ENCODE measurements around the gene UVRAG. TPM values are rescaled to one million over a fixed set of nuclear protein-coding genes. Genes with fewer than 3 reads are reported as not detected.
"Not testable (repeated sequence)": the region's sequence is repeated elsewhere in the genome, so short reads cannot be mapped to it uniquely, and the experiment has no call there.

UVRAG gene
- total RNA-seq, 1 experiment from 2014 or later: 18.0 TPM

- DNase-seq (ENCODE audit: low read depth): peak; percentile 21
Observed at GRCh38 chr11:76067099-76067498, 252.1 kb downstream of the UVRAG start.

- DNase-seq (ENCODE audit: low read depth): no peak
Observed at GRCh38 chr11:76069001-76069400, 254.0 kb downstream of the UVRAG start.

DNA sequence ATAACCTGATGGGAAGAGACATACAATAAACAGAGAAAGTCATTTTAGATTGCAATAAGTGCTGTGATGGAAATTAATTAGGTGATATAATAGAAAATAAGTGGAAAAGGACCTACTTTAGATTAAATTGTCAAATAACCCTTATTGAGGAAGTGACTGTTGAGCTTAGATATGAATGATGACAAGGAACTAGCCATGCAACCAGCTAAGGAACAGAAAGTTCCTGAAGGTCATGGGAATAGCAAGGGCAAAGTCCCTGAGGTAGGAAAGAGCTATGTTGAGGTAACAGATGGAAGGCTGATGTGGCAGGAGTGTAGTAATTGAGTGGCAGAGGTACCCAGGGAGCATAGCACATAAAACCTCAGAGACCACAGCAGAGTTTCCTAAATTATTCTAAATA lies 256.1 kb downstream of the UVRAG start:
- no peak for DNase-seq (ENCODE audit: low read depth)

DNA sequence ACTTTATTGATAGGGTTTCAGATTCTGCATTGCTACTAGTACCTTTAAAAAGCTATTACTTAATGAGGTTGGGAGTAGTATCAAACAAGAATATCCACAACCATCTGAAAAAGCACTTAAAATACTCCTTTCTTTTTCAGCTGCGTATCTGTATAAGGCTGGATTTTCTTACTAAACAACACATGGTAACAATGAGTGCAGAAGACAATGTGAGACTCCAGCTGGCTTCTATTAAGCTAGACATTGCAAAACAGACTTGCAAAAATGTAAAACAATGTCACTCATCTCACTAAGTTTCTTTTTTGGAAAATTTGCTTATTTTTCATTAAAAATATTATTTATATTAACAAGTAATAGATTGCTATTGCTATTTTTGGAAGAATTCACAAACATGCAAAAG lies 258.7 kb downstream of the UVRAG start:
- no peak for DNase-seq (ENCODE audit: low read depth)

GRCh38 chr11:76074148-76075095 lies 259.4 kb downstream of the UVRAG start:
- DNase-seq (ENCODE audit: low read depth): peak; percentile 20

- DNase-seq (ENCODE audit: low read depth): no peak
Observed at GRCh38 chr11:76075716-76076115, 260.7 kb downstream of the UVRAG start.

DNA sequence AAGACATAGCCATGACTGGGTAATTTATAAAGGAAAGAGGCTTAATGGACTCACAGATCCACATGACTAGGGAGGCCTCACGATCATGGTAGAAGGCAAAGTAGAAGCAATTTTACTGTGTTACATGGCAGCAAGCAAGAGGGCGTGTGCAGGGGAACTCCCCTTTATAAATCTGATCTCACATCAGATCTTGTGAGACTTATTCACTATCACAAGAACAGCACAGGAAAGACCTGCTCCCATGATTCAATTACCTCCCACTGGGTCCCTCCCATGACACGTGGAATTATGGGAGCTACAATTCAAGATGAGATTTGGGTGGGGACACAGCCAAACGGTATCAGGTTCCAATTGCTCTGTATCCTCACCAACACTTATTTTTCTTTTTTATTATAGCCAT lies 261.2 kb downstream of the UVRAG start:
- DNase-seq (ENCODE audit: low read depth): not testable (repeated sequence)

DNA sequence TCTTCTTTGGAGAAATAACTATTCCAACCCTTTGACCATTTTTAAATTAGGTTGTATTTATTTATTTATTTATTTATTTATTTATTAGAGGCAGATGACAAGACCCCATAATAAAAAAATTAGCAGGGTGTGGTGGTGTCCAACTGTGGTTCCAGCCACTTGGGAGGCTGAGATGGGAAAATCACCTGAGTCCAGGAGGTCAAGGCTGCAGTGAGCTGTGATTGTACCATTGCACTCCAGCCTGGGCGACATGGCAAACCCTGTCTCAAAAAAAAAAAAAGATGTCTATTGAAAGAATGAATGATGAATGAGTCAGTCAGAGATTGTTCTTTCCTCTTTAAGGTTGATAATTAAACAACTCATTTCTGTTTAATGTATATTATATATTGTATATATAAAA lies 261.7 kb downstream of the UVRAG start:
- no peak for DNase-seq (ENCODE audit: low read depth)

- peak; percentile 8 for DNase-seq (ENCODE audit: low read depth)
Observed at GRCh38 chr11:76077575-76078150, 262.7 kb downstream of the UVRAG start.

DNA sequence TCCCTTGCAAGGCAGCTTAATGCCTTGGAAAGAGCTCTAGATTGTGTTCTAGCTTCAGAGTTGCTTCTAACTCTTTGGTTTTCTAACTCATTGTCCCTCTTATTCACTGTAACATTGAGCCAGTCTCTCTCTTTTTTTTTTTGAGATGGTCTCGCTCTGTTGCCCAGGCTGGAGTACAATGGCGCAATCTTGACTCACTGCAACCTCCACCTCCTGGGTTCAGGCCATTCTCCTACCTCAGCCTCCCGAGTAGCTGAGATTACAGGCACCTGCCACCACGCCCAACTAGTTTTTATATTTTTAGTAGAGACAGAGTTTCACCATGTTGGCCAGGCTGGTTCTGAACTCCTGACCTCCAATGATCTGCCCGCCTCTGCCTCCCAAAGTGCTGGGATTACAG lies 266.1 kb downstream of the UVRAG start:
- DNase-seq (ENCODE audit: low read depth): not testable (repeated sequence)

GRCh38 chr11:76083563-76084451 lies 268.8 kb downstream of the UVRAG start:
- DNase-seq (ENCODE audit: low read depth): peak; percentile 77

DNA sequence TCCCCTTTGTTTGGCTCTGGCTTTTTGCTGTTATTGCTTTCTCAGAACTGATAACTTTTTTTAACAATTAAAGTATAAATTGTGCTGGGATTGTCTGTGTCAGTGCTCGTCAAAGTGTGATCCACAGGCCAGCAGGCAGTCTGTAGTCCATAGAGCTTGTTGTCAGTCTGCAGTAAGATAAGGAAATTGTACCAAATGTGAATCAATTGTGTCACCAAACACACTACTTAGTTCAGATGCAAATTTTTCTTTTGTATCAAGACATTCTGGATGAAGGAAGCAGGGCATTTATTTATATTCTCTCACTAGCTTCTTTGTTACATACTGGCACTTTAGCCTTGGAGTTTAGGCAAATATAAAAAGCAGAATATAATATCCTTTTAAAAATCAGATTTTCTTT lies 270.3 kb downstream of the UVRAG start:
- no peak for DNase-seq (ENCODE audit: low read depth)

DNA sequence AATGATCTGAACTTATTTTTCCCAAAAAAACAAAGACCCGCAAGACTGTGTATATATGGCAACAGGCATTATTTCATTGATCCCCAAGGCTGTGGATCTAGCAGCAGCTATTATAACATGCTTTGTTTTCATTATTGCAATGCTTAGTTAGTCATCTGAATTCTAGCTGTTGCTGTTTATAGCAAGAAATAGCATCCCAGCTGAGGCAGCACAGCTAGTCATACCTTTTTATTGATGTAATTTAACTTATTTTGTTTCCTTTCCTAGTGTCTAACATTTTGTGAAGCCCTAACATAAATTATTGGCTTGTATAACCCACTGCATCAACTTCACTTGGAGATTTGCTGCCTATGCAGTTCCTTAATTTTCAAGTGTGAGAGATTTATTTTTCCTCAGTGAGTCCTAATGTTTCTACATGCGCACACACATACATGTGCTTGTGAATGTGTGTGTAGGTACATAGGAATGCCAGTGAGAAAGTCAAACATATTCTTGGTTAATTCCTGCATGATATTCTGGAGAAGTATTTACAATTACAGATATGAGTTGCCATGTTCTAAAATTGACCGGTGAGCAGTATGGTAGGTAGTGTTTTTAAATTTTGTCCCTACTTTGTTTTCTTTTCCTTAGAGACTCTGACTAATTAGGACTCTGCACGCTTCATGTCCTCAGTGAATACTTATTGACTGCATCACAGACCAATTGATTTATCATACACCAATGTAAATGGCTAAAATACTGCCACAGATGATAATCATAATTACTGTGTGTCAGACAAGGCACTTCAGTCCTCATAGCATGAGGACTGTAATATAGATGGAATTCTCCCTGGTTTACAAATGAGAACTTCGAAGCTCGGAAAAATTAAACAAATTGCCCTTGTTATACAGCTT lies 272.0 kb downstream of the UVRAG start:
- peak; percentile 34 for DNase-seq (ENCODE audit: low read depth)

GRCh38 chr11:76087749-76088148 lies 272.7 kb downstream of the UVRAG start:
- no peak for DNase-seq (ENCODE audit: low read depth)

DNA sequence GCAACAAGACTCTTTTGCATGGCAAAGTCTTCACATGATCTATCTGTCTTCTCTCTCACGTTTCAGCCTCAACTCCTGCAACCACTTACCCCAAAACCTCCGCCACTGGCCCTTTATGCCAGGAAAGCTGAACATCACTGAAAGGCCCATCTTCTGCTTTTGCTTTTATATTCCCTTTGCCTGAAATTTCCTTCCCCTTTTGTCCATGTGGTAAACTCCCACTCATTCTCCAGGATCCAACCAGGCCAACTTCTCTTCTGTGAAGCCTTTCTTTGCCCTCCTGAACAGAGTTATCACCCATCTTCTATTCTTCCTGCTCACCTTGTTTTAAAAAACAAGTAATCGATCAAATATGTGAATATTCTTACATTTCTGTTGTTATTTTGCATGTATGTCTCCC lies 273.5 kb downstream of the UVRAG start:
- DNase-seq (ENCODE audit: low read depth): no peak

DNA sequence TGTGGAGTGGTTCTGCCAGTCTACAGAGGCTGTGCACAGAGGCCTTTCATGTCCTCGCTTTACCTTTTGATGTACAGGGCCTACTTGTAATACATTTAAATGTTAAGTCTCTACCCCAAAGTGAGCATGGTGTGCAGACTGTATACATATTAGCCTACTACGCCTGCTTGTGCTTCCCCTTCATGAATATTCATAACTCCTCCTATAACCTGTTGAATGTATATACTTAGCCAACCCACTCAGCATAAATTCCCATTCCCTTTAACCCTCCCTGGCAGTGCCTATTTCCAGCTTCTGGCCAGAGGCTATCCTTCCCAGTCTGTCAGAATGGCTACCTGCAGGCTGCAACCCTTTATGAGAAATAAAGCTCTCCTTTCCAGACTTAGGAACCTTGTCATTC lies 275.2 kb downstream of the UVRAG start:
- no peak for DNase-seq (ENCODE audit: low read depth)

- no peak for DNase-seq (ENCODE audit: low read depth)
Observed at GRCh38 chr11:76090821-76091220, 275.8 kb downstream of the UVRAG start.

- no peak for DNase-seq (ENCODE audit: low read depth)
Observed at GRCh38 chr11:76094740-76095139, 279.7 kb downstream of the UVRAG start.

DNA sequence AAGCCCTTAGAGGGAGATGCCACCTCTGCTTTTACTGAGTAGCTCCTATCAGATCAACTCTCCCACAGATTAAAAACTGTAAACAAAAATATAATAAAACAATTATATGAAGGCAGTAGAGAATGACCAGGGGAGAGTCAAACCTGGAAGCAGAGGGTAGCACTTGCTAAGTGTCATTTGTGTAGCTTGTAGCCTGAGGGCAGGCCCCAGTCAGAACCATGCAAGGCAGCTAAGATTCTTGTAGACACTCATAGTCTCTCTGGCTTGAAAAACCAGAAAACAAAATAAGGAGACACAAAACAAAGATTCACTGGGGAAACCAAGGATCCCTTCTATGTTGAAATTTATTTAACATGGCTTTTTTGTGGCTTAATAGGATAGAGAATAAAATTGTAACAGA lies 280.9 kb downstream of the UVRAG start:
- no peak for DNase-seq (ENCODE audit: low read depth)

GRCh38 chr11:76096552-76096951 lies 281.5 kb downstream of the UVRAG start:
- DNase-seq (ENCODE audit: low read depth): no peak

- DNase-seq (ENCODE audit: low read depth): no peak
Observed at GRCh38 chr11:76102802-76103201, 287.8 kb downstream of the UVRAG start.

All from M059J (cell line).